GM12865 (cell line): ENCODE data around the gene RABGAP1.

Experiments
- DNase-seq: peaks from one replicate; pipeline ENCODE4 v3.0.0; 2010; ENCODE audit warnings: low read depth
- H3K4me3 ChIP-seq: 2 replicates; pipeline ENCODE4 v1.5.1; 2011; ENCODE audit warnings: mild to moderate bottlenecking, low read depth, low read length, control low read depth
- CTCF ChIP-seq: IDR thresholded peaks from 2 replicates; pipeline ENCODE4 v1.5.1; 2011; ENCODE audit warnings: low read length, control low read depth, low read depth, inconsistent platforms; ENCODE audit not compliant: insufficient read depth; ENCODE audit errors: missing control alignments

The RABGAP1 gene

GRCh38 chr9:123027517-123027916 is 86.7 kb downstream of the RABGAP1 start:
- no peak for TF ChIP-seq CTCF

GRCh38 chr9:123028136-123028535 is 87.3 kb downstream of the RABGAP1 start:
- TF ChIP-seq CTCF, result no peak
- DNase-seq, result no peak
- H3K4me3 ChIP-seq, result no peak overlapping the region

More at GRCh38 chr9:123027517-123027916, 86.7 kb downstream of the RABGAP1 start:
- no peak overlapping the region for H3K4me3 ChIP-seq
- DNase-seq, result no peak

GRCh38 chr9:123028973-123029372 is 88.2 kb downstream of the RABGAP1 start:
- DNase-seq, result no peak
- no peak for TF ChIP-seq CTCF
- H3K4me3 ChIP-seq, result no peak overlapping the region

- no peak for TF ChIP-seq CTCF
These were observed 91.1 kb downstream of the RABGAP1 start for GRCh38 chr9:123031963-123032362.

GRCh38 chr9:123033352-123033751 is 92.5 kb downstream of the RABGAP1 start, which contains the start of gene GPR21:
Gene GPR21 (plus strand): TSS chr9:123033667. CDS start chr9:123034567, 900 bp downstream.
- no peak for DNase-seq
- H3K4me3 ChIP-seq, result no peak within 1 kb of the TSS
- no peak for TF ChIP-seq CTCF

More at GRCh38 chr9:123031963-123032362, 91.1 kb downstream of the RABGAP1 start:
- no peak for DNase-seq
- H3K4me3 ChIP-seq, result no peak overlapping the region

- H3K4me3 ChIP-seq, result no peak overlapping the region
- DNase-seq, result no peak
- no peak for TF ChIP-seq CTCF
These were observed 93.2 kb downstream of the RABGAP1 start for GRCh38 chr9:123033864-123034601.
